NAMALWA (cell line): ENCODE data around the gene PRXL2B.
"Not testable (repeated sequence)": the region's sequence is repeated elsewhere in the genome, so short reads cannot be mapped to it uniquely, and the experiment has no call there.

Experiments used
- DNase-seq: peaks from one replicate; pipeline ENCODE4 v3.0.0-alpha.2; 2015; ENCODE audit warnings: low spot score

PRXL2B gene

GRCh38 chr1:2586154-2587070 is at the start of gene PRXL2B:
Gene PRXL2B, plus strand, starts transcription at chr1:2586777. Its CDS starts 109 bp downstream, at chr1:2586886.
- DNase-seq: peak; percentile 99

DNA sequence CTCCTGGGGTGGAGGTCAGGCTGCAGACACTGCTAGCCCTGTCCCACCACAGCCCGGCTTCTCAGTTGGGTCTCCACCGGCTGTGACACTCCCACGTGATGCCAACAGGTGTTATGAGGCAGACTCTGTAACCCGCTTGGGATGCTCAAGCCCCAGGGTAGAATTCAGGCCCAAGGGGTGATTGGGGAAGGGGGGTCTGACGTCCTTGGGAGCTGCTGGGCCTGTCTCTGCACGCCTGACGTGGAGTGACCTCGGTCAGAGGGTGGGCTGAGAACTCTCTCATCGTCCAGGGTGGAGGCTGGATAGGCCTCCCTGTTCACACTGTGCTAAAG is 48.8 kb upstream of the PRXL2B start:
- no peak for DNase-seq

GRCh38 chr1:2538376-2538775 is 48.2 kb upstream of the PRXL2B start:
- DNase-seq: no peak

GRCh38 chr1:2538872-2539271 is 47.7 kb upstream of the PRXL2B start:
- no peak for DNase-seq

DNA sequence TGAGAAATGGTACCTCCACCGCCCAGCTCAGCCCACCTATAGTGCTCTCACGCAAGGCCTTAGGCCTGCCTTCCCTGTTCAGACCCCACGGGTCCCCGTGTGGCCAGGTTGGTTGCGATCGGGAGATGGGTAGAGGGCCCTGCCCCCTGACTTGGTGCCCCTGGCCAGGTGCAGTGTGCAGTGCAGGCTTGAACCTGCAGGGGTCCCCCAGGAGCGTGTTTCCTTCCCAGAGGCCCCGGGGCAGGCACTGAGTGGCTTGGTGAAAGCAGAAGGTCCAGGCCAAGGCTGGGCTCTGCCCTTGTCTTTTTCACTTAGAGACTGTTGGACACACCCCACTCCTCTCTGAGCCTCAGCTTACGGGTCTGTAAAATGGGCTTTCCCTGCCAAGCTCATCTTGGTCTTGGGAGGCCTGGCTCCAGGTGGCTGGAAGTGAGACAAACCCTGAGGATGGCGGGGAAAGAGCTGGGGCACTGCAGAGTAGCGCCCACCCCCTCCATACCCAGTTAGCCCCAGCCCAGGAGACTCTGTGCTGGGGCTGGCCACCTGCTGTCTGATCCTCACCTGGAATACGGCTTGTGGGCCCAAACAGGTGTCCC is 47.2 kb upstream of the PRXL2B start:
- peak; percentile 72 for DNase-seq

DNA sequence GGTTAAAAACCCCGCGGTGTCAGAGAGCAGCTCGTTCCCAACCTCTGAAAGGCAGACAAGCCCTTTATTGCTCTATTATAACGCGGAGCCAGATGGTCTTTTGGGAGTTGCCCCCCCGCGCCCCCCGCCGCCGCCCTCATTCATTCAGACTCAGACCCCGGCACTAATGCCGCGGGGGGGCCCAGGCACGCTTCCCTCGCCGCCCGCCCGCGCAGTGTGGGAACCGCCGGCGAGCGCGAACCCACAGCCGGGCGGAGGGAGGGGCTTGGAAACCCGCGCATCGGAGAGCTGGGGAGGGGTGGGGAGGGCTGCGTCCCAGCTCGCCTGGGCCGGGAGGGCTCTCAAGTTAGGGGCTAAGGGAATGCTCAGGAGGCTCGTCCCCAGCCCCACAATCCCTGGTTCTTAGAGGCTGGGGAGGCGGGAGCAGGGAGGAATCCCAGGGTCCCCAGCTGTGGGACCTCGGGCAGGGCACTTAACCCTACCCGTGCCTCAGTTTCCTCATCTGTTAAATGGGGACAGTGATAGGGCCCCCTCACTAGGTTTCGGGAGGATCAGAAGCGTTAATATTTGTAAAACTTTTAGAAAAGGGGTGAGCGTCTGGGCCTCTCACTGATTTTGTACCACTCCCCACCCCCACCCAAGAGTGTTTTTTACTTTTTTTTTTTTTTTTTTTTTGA is 45.6 kb upstream of the PRXL2B start:
- no peak for DNase-seq

DNA sequence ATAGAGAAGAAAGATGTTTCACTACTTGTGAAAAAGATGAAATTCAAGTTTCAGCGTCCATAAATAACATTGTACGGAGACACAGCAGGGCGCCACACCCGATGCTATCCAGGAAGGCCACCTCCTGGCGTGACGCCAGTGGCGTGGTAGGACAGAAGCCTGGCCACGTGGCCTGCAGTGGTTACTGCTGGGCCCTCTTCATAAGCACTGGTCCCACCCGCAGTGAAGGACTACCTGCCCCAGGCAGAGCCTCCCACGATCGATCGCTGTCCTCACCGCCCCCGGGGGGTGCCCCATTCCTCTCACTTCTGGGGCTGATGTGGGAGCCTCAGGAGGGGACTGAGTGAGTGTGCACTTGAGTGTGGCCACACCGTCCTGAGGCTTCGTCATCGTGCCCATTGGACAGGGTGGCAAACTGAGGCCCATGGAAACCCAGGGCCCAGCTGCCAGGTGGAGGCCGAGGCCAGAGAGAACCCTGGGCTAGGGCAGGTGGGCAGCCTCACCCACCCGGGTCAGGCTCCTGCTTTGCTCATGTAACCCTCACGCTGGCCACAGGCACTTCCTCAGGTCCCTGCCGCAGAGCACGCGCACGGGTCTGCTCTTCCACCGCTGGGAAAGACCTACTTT is 44.8 kb upstream of the PRXL2B start:
- no peak for DNase-seq

GRCh38 chr1:2542246-2542915 is 44.2 kb upstream of the PRXL2B start:
- DNase-seq: no peak

DNA sequence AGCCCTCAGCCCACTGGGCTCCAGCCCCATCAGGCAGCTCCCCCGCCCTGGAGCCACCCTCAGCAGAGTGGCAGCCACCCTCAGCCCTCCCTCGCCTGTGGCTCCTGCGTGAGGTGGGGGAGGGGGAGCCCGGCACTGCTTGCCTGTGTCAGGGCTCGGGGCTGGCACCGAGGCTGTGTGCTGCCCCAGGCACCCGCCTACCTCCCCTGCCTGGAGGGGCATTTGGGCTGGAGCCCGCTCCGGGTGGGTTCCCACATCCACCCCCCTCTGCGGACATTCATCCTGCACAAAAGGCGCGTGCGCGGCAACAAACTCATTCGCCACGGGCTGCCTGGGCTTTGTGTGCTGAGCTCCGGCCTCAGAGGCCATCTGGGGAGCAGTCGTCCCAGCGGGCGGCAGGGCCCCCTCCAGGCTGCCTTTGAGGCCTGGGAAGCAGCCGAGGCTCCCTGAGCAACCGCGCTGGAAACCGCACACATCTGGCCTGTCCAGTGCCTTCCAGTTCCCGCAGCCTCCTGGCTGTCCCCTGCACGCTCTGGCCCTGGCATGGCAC is 43.0 kb upstream of the PRXL2B start:
- no peak for DNase-seq

DNA sequence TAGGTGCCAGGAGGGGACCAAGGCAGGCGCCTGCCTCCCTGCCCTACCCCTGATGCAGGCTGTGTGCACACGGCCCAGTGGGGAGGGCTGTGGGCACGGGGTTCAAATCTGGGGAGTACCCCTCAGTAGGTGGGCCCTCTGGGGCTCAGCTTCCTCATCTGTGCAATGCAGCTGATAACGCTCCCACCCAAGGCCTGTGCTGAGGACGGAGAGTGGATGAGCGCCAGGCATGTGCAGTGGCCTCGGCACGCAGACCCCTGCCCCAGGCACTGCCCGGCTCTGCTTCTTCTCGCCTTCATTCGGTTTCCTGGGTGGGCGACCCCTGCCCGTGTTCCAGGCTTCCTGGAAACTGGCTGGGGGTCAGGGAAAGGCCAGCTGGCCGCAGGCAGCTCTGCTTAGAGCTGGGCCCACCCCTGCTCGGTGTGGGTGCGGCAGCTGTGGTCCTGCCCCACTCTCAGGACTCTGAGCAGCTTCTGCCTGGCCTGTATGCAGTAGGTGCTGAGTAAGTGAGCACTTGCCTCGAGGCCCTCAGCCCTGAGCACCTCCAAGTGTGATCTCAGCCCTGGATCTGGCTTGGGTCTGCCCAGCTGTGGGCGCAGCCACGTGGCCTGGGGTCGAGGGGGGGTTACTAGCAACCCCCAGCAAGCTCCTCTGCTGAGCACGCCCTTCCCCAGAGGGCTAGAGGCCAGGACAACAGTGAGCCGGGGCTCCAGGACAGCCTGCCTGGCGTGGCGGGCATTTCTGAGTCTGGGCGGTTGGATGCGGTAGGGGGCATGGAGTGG is 42.3 kb upstream of the PRXL2B start:
- no peak for DNase-seq

GRCh38 chr1:2544875-2545640 is 41.5 kb upstream of the PRXL2B start:
- no peak for DNase-seq

DNA sequence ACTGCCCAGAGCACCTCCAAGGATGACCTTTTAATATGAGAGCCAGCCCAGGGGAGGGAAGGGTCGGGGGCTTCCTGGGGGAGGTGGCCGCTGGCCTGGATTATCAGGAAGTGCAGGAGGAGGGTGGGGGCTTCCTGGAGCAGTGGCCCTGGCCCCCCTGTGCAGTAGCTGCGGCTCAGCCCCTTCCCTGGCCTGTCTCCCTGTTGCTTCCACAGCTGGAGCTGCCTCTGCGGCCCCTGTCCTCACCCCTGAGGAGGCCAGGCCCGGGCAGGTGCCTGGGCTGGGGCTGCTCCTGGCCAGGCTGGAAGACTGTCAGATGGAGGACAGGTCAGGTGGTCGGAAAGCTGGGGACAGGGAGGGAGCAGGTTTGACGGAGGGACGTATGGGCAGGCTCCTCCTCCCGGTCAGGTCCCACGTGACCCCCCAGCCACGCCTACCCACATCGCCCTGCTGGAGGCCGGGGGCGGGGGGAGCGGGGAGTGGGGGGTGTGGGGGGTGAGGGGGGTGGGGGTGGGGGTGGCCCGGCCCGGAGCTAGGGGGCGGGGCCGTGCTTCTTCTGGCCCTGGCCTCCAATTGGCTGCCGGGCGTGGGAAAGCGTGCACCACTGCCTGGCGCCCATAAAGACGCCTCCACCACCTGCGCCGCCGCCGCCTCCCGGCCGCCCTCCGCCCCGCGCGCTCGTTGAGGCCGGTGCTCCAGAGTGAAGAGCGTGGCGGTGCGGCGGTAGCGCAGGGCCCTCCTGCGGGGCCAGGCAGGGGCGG is 40.6 kb upstream of the PRXL2B start:
- peak; percentile 96 for DNase-seq

GRCh38 chr1:2546515-2547209 is 39.9 kb upstream of the PRXL2B start:
- peak; percentile 92 for DNase-seq

- peak; percentile 87 for DNase-seq
These were observed 39.1 kb upstream of the PRXL2B start for GRCh38 chr1:2547210-2548067.

DNA sequence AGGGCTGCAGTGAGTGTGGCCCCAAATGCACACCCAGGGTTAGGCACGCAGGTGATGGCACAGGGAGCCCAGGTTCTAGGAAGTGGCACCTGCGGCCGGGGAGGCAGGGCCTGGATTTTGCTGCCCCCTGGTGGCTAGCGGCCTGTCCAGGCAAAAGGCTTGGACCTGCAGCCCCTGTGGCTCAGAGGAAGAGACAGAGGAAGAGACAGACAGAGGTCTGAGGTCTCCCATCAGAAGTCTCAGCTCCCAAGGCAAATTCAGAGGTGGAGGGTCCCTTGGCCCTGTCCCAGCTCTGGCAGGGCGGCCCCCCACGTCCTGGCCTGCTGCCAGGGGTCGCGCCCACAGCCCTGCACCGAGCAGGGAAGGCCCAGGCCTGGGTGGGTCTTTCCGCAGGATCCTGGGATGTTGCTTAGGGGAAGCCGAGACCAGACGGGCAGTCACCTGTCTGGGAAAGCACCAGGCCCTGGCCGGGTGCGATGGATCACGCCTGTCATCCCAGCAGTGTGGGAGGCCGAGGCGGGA is 38.4 kb upstream of the PRXL2B start:
- peak; percentile 92 for DNase-seq

- not testable (repeated sequence) for DNase-seq
These were observed 37.1 kb upstream of the PRXL2B start for GRCh38 chr1:2549367-2550029.

DNA sequence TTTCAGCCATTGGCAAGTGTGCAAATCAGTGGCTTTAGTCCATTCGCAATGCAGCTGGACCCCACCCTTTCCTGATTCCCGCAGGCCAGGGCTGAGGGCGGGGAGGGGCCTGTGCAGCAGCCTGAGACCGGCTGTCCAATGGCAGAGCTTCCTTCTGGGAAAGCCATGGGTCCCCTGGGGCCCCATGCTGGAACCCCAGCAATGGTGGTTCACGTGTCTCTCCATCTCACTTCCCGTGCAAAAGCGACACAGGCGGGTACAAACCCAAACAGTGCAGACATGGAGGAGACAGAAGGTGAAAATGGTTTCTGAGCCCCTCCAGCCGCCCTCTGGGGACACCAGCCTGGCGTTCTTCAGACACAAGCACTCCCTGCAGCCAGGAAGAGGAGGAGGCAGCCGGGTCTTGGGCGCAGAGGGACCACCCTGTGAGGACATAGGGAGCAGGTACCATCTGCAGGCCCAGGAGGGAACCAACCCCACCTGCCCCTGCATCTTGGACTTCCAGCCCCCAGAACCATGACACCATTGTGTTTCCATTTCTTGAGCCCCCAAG is 36.2 kb upstream of the PRXL2B start:
- not testable (repeated sequence) for DNase-seq
